SH-SY5Y (cell line): ENCODE results near the gene SMIM13.

Experiments
- GATA2 ChIP-seq: IDR thresholded peaks from 2 replicates; pipeline ENCODE4 v1.6.1; 2011; ENCODE audit warnings: mild to moderate bottlenecking, low read depth, low read length
- GATA3 ChIP-seq: IDR thresholded peaks from 2 replicates; pipeline ENCODE4 v1.6.1; 2011; ENCODE audit warnings: low read depth, mild to moderate bottlenecking, low read length, moderate library complexity

SMIM13 gene

GRCh38 chr6:11128608-11129007 lies 35.0 kb downstream of the SMIM13 start:
- TF ChIP-seq GATA3 (no peak), GATA2 (no peak)

GRCh38 chr6:11129908-11130565 lies 36.4 kb downstream of the SMIM13 start:
- TF ChIP-seq GATA3 (no peak), GATA2 (no peak)

GRCh38 chr6:11130605-11131004 lies 37.0 kb downstream of the SMIM13 start:
- TF ChIP-seq GATA3 (no peak), GATA2 (no peak)

- TF ChIP-seq GATA3 (no peak), GATA2 (no peak)
These were observed 38.7 kb downstream of the SMIM13 start for GRCh38 chr6:11132194-11132888.

GRCh38 chr6:11133281-11133680 lies 39.6 kb downstream of the SMIM13 start:
- TF ChIP-seq GATA3 (no peak), GATA2 (no peak)

- no peak for TF ChIP-seq GATA2
- no peak for TF ChIP-seq GATA3
These were observed 43.2 kb downstream of the SMIM13 start for GRCh38 chr6:11136809-11137208.

GRCh38 chr6:11139051-11139960 lies 45.7 kb downstream of the SMIM13 start:
- no peak for TF ChIP-seq GATA2
- no peak for TF ChIP-seq GATA3

- TF ChIP-seq GATA2 (no peak), GATA3 (no peak)
These were observed 46.4 kb downstream of the SMIM13 start for GRCh38 chr6:11140056-11140455.

GRCh38 chr6:11141295-11141694 lies 47.7 kb downstream of the SMIM13 start:
- no peak for TF ChIP-seq GATA2

GRCh38 chr6:11142296-11143027 lies 48.8 kb downstream of the SMIM13 start:
- TF ChIP-seq GATA3 (no peak), GATA2 (no peak)

- TF ChIP-seq GATA3 (no peak), GATA2 (no peak)
These were observed 50.0 kb downstream of the SMIM13 start for GRCh38 chr6:11143394-11144371.

- TF ChIP-seq GATA3 (no peak), GATA2 (no peak)
These were observed 50.8 kb downstream of the SMIM13 start for GRCh38 chr6:11144393-11144851.

GRCh38 chr6:11146117-11146826 lies 52.6 kb downstream of the SMIM13 start:
- TF ChIP-seq GATA3 (no peak), GATA2 (no peak)
